Measurements from ENCODE around the gene LMNTD2. TPM values are rescaled to one million over a fixed set of nuclear protein-coding genes. Genes with fewer than 3 reads are reported as not detected.

Gene LMNTD2
- total RNA-seq, 2 donors from 2014 or later, result 8.7 to 19.2 TPM

DNA sequence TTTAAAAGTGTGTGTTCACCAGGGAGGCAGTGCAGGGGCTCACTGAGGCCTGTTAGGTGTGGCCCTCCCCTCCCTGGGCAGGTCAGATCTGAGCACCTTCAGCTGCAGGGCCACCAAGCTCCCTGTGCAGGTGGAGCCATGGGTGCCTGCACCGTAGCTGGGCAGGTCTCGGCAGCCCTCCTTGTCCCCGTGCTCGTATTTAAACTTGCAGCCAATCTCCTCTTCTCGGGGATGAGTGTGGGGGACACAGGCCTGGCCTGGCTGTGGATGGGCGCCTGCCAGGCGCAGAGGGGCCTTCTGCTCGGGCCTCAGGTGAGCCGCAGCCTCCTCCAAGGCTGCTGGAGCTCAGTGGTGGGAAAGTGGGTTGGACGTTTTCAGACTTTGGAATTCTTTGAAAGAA lies 34.9 kb upstream of the LMNTD2 start:
- no peak for TF ChIP-seq POLR2AphosphoS5 (IDR thresholded peaks at IDR 0.05)
- TF ChIP-seq POLR2A (IDR thresholded peaks at IDR 0.05), result no peak
- TF ChIP-seq, protein P1, sequence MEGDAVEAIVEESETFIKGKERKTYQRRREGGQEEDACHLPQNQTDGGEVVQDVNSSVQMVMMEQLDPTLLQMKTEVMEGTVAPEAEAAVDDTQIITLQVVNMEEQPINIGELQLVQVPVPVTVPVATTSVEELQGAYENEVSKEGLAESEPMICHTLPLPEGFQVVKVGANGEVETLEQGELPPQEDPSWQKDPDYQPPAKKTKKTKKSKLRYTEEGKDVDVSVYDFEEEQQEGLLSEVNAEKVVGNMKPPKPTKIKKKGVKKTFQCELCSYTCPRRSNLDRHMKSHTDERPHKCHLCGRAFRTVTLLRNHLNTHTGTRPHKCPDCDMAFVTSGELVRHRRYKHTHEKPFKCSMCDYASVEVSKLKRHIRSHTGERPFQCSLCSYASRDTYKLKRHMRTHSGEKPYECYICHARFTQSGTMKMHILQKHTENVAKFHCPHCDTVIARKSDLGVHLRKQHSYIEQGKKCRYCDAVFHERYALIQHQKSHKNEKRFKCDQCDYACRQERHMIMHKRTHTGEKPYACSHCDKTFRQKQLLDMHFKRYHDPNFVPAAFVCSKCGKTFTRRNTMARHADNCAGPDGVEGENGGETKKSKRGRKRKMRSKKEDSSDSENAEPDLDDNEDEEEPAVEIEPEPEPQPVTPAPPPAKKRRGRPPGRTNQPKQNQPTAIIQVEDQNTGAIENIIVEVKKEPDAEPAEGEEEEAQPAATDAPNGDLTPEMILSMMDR (IDR thresholded peaks at IDR 0.05), result no peak
- Histone ChIP-seq H3K4me1 (replicated peaks) (no peaks in the 10 kb centered on the region), H3K27me3 (replicated peaks; ENCODE audit: insufficient read depth) (no peaks in the 10 kb centered on the region), H3K36me3 (peaks cover 16 to 35% of the 10 kb centered on the region in 2 donors), H3K27ac (no peak overlapping the region), H3K4me3 (no peak overlapping the region), H3K9me3 (no peaks in the 10 kb centered on the region)
- intact Hi-C loops (cut with DNase I), result no loop called here
- no peak for DNase-seq (ENCODE audit: low spot score)
- 85% methylated on average over 8 of the region's 10 CpGs for WGBS

DNA sequence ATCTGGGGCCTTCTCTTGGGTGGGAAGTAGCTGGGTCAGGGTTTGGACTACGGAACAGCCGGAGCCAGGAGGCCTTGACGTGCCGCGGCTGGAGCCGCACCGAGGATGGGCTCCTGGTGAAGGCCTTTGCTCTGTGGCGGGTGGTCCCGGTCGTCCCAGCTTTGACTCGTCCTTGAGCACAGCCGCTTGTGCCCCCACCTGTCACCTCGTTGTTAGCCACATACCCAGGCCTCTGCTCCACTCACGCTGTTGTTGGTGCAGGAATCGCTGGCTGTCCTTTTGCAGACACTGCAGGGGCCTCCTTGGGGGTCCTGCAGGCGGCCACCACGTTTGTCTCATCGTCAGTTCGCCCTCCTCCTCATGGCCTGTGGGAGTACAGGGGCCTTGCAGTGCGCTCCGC lies 32.8 kb upstream of the LMNTD2 start:
- no peaks in the 10 kb centered on the region for H3K4me1 ChIP-seq (replicated peaks)
- intact Hi-C loops (cut with DNase I), result no loop called here
- no peaks in the 10 kb centered on the region for H3K27me3 ChIP-seq (replicated peaks; ENCODE audit: insufficient read depth)
- TF ChIP-seq POLR2AphosphoS5 (IDR thresholded peaks at IDR 0.05) (no peak), POLR2A (IDR thresholded peaks at IDR 0.05) (no peak)
- TF ChIP-seq, protein P1 (IDR thresholded peaks at IDR 0.05), result no peak
- DNase-seq (ENCODE audit: low spot score), result no peak
- WGBS, result 86% methylated on average over 21 of the region's 21 CpGs
- peaks cover 12 to 25% of the 10 kb centered on the region in 2 donors for H3K36me3 ChIP-seq
- H3K27ac ChIP-seq, result no peak overlapping the region
- H3K4me3 ChIP-seq, result no peak overlapping the region
- H3K9me3 ChIP-seq, result no peaks in the 10 kb centered on the region

DNA sequence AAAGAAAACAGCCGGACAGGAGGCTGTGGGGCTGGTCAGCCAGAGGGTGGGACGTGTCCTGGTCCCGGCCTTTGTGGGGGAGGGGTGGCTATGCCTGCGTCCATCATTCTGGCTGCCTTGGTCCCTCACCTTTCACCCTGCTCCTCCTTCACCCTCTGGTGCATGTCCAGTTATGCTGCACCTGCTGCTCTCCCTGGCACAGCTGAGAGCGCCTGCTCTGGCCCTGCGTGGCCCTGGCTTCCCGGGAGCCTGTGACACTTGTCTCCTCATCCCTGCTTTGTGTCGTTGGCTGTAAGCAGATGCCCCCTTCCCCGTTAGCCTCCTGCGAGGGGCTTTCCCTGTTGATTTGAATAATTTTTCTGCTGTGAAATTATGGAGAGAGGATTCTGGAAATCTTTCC lies 32.4 kb upstream of the LMNTD2 start:
- 89% methylated on average over 10 of the region's 10 CpGs for WGBS
- intact Hi-C loops (cut with DNase I), result no loop called here
- no peak for TF ChIP-seq POLR2A (IDR thresholded peaks at IDR 0.05)
- TF ChIP-seq, protein P1 (IDR thresholded peaks at IDR 0.05), result no peak
- no peak for TF ChIP-seq POLR2AphosphoS5 (IDR thresholded peaks at IDR 0.05)
- H3K36me3 ChIP-seq, result peaks cover 11 to 21% of the 10 kb centered on the region in 2 donors
- H3K27me3 ChIP-seq (replicated peaks; ENCODE audit: insufficient read depth), result no peaks in the 10 kb centered on the region
- no peak overlapping the region for H3K4me3 ChIP-seq
- H3K27ac ChIP-seq, result no peak overlapping the region
- DNase-seq (ENCODE audit: low spot score), result no peak
- H3K9me3 ChIP-seq, result no peaks in the 10 kb centered on the region
- no peaks in the 10 kb centered on the region for H3K4me1 ChIP-seq (replicated peaks)

DNA sequence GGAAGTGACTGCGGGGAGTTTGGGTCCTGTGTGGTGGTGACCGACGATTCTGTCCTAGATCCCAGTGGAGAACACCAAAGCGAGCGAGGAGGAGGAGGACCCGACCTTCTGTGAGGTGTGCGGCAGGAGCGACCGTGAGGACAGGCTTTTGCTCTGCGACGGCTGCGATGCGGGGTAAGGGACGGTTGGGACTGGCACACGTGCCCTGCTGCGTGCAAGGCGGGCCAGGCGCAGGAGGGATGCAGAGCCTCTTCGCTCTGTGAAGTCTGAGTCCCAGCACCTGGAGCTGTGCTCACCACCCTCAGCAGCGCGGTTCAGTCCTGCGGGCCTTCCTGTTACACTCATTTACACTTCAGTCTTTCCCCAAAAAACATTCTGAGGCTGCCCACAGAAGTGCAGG lies 32.0 kb upstream of the LMNTD2 start:
- no peak overlapping the region for H3K4me3 ChIP-seq
- no peaks in the 10 kb centered on the region for H3K4me1 ChIP-seq (replicated peaks)
- no peaks in the 10 kb centered on the region for H3K9me3 ChIP-seq
- DNase-seq (ENCODE audit: low spot score), result no peak
- TF ChIP-seq POLR2A (IDR thresholded peaks at IDR 0.05) (no peak), POLR2AphosphoS5 (IDR thresholded peaks at IDR 0.05) (no peak)
- TF ChIP-seq, protein P1 (IDR thresholded peaks at IDR 0.05), result no peak
- WGBS, result 95% methylated on average over 22 of the region's 22 CpGs
- intact Hi-C loops (cut with DNase I), result no loop called here
- H3K36me3 ChIP-seq, result peaks cover 11 to 24% of the 10 kb centered on the region in 2 donors
- H3K27ac ChIP-seq, result no peak overlapping the region
- no peaks in the 10 kb centered on the region for H3K27me3 ChIP-seq (replicated peaks; ENCODE audit: insufficient read depth)

DNA sequence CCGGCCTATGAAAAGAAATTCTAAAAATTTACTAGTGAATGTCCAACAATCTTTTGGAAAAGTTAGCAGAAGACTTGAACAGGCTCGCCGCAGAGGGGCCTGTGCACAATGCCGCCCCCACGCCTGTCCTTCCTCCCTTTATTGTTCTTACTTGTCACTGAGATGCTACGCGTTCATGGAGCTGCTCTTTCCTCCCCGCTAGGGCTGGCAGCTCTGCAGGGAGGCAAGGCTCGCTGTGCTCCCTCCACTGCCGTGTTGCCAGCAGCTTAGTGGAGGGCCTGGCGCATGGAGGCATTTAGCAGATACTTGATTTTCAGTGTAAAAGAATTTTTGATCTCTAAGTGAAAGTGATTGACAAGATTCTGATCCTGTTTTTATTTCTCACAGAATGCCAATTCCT lies 30.5 kb upstream of the LMNTD2 start:
- H3K27me3 ChIP-seq (replicated peaks; ENCODE audit: insufficient read depth), result no peaks in the 10 kb centered on the region
- peaks cover 9 to 31% of the 10 kb centered on the region in 2 donors for H3K36me3 ChIP-seq
- TF ChIP-seq POLR2AphosphoS5 (IDR thresholded peaks at IDR 0.05) (no peak), POLR2A (IDR thresholded peaks at IDR 0.05) (no peak)
- TF ChIP-seq, protein P1 (IDR thresholded peaks at IDR 0.05), result no peak
- no peak overlapping the region for H3K4me3 ChIP-seq
- intact Hi-C loops (cut with DNase I), result no loop called here
- no peak overlapping the region for H3K27ac ChIP-seq
- no peak for DNase-seq (ENCODE audit: low spot score)
- no peaks in the 10 kb centered on the region for H3K4me1 ChIP-seq (replicated peaks)
- H3K9me3 ChIP-seq, result no peaks in the 10 kb centered on the region
- 78% methylated on average over 11 of the region's 11 CpGs for WGBS
